ENCODE data around the gene SLC5A6.
A peak's percentile ranks its signal among the peaks of the same experiment; 100 is the strongest.

SLC5A6 gene

GRCh38 chr2:27211943-27212625 is at the start of gene SLC5A6, which contains the start of gene ATRAID:
TSS of gene SLC5A6 (minus strand) at chr2:27212268. CDS start at chr2:27207650, 4,618 bp downstream.
TSS of gene ATRAID (plus strand) at chr2:27212041. CDS start at chr2:27212369, 328 bp downstream.
- peak; percentile 93 for DNase-seq

- no peak for DNase-seq
Measured at GRCh38 chr2:27261241-27261925, 49.3 kb upstream of the SLC5A6 start.

GRCh38 chr2:27258051-27258450 is 46.0 kb upstream of the SLC5A6 start:
- DNase-seq: no peak

- DNase-seq: no peak
Measured at GRCh38 chr2:27256855-27257454, 44.9 kb upstream of the SLC5A6 start.

GRCh38 chr2:27255660-27256059 is 43.6 kb upstream of the SLC5A6 start:
- no peak for DNase-seq

- no peak for DNase-seq
Measured at GRCh38 chr2:27255187-27255586, 43.1 kb upstream of the SLC5A6 start.

- DNase-seq: no peak
Measured at GRCh38 chr2:27251766-27252165, 39.7 kb upstream of the SLC5A6 start.

- no peak for DNase-seq
Measured at GRCh38 chr2:27250652-27251379, 38.7 kb upstream of the SLC5A6 start.

- peak; percentile 66 for DNase-seq
Measured at GRCh38 chr2:27249891-27250651, 38.0 kb upstream of the SLC5A6 start.

GRCh38 chr2:27249159-27249890 is 37.3 kb upstream of the SLC5A6 start:
- DNase-seq: no peak

- no peak for DNase-seq
Measured at GRCh38 chr2:27247893-27248292, 35.8 kb upstream of the SLC5A6 start.

- no peak for DNase-seq
Measured at GRCh38 chr2:27245626-27246025, 33.6 kb upstream of the SLC5A6 start.

GRCh38 chr2:27245116-27245515 is 33.0 kb upstream of the SLC5A6 start:
- no peak for DNase-seq

GRCh38 chr2:27243391-27244130 is 31.5 kb upstream of the SLC5A6 start:
- no peak for DNase-seq

GRCh38 chr2:27242614-27242951 is 30.5 kb upstream of the SLC5A6 start:
- DNase-seq: no peak

GRCh38 chr2:27241761-27242613 is 29.9 kb upstream of the SLC5A6 start:
- no peak for DNase-seq

GRCh38 chr2:27240406-27240805 is 28.3 kb upstream of the SLC5A6 start:
- no peak for DNase-seq

GRCh38 chr2:27238976-27239375 is 26.9 kb upstream of the SLC5A6 start:
- DNase-seq: no peak

- no peak for DNase-seq
Measured at GRCh38 chr2:27237341-27237945, 25.4 kb upstream of the SLC5A6 start.

- no peak for DNase-seq
Measured at GRCh38 chr2:27236626-27237025, 24.6 kb upstream of the SLC5A6 start.

All from activated CD4-positive, alpha-beta T cell treated with anti-CD3 and anti-CD28 coated beads, Interleukin-10, Interleukin-2, amounts not matched to agents 100 ng/mL and 50 ng/mL, durations not matched to agents 16 hours and 8 hours (primary cell).